Measurements from ENCODE around the gene ATP6V1F. TPM values are rescaled to one million over a fixed set of nuclear protein-coding genes. Genes with fewer than 3 reads are reported as not detected.

Gene ATP6V1F
- total RNA-seq, 2 experiments from 2014 or later = 109 to 159 TPM

- CTCF ChIA-PET = interaction anchor here (1.2 kb wide), 1 partner anchor 32 kb away, joined by 5 read pairs; the partner anchor contains the start of gene ATP6V1F
- Mint-ChIP-seq H3K27me3 (peaks cover 27% of the 10 kb centered on the region), H3K9me3 (ENCODE audit: low read depth) (no peaks in the 10 kb centered on the region), H3K4me1 (peaks cover 13% of the 10 kb centered on the region), H3K4me3 (peak within 1 kb of the TSS; percentile 30), H3K27ac (no peak within 1 kb of the TSS), H3K36me3 (ENCODE audit: low read depth) (no peaks in the 10 kb centered on the region)
- ATAC-seq (peak; percentile 62), DNase-seq (peak; percentile 61)
- intact Hi-C loops (cut with DNase I, micrococcal nuclease) = loop anchor here in 1 of 2 experiments (2.0 kb wide), 1 partner anchor 40 kb away; the partner anchor contains the start of gene CCDC136
- POLR2A ChIA-PET = interaction anchor here (0.6 kb wide), 1 partner anchor 32 kb away, joined by 3 read pairs; the partner anchor contains the start of gene ATP6V1F
Measured at GRCh38 chr7:128830231-128831177, 32.2 kb upstream of the ATP6V1F start, which contains the start of gene FLNC. Gene FLNC (plus strand): TSS chr7:128830406. CDS start chr7:128830638, 232 bp downstream.

GRCh38 chr7:128831178-128831993 is 31.3 kb upstream of the ATP6V1F start:
- peaks cover 27% of the 10 kb centered on the region for H3K27me3 Mint-ChIP-seq
- no peaks in the 10 kb centered on the region for H3K36me3 Mint-ChIP-seq (ENCODE audit: low read depth)
- intact Hi-C loops (cut with DNase I, micrococcal nuclease) = loop anchor here in 1 of 2 experiments (2.0 kb wide), 1 partner anchor 41 kb away; the partner anchor contains the start of gene CCDC136
- H3K27ac Mint-ChIP-seq = no peak overlapping the region
- ChIA-PET CTCF (interaction anchor here (0.6 to 1.2 kb wide), 2 partner anchors 13 to 31 kb away, joined by 3 to 5 read pairs; partner anchors contain the start of gene ATP6V1F), POLR2A (interaction anchor here (0.7 kb wide), 1 partner anchor 128 kb away, joined by 3 read pairs; no protein-coding TSS in a partner anchor)
- ATAC-seq (peak; percentile 20), DNase-seq (peak; percentile 22)
- H3K4me3 Mint-ChIP-seq = no peak overlapping the region
- peaks cover 13% of the 10 kb centered on the region for H3K4me1 Mint-ChIP-seq
- no peaks in the 10 kb centered on the region for H3K9me3 Mint-ChIP-seq (ENCODE audit: low read depth)

- CTCF ChIA-PET = interaction anchor here (0.5 to 2.0 kb wide), 4 partner anchors 10 to 928 kb away, joined by 3 to 10 read pairs (median 4); no protein-coding TSS in a partner anchor
- no peak for ATAC-seq
- intact Hi-C loops (cut with DNase I, micrococcal nuclease) = loop anchor here in 1 of 2 experiments (2.0 kb wide), 1 partner anchor 41 kb away; the partner anchor contains the start of gene CCDC136
- DNase-seq = no peak
- Mint-ChIP-seq H3K27me3 (peaks cover 25% of the 10 kb centered on the region), H3K36me3 (ENCODE audit: low read depth) (no peaks in the 10 kb centered on the region), H3K4me3 (no peak overlapping the region), H3K9me3 (ENCODE audit: low read depth) (no peaks in the 10 kb centered on the region), H3K4me1 (peaks cover 13% of the 10 kb centered on the region), H3K27ac (no peak overlapping the region)
- POLR2A ChIA-PET = interaction anchor here (1.0 kb wide), 1 partner anchor 30 kb away, joined by 3 read pairs; the partner anchor contains the start of gene ATP6V1F
Measured at GRCh38 chr7:128831994-128832879, 30.4 kb upstream of the ATP6V1F start.

- CTCF ChIA-PET = interaction anchor here (0.5 to 2.0 kb wide), 5 partner anchors 10 to 928 kb away, joined by 3 to 10 read pairs (median 3); no protein-coding TSS in a partner anchor
- POLR2A ChIA-PET = interaction anchor here (0.7 to 1.0 kb wide), 2 partner anchors 14 to 30 kb away, joined by 3 read pairs; partner anchors contain the start of gene ATP6V1F
- no peaks in the 10 kb centered on the region for H3K9me3 Mint-ChIP-seq (ENCODE audit: low read depth)
- no peak for DNase-seq
- H3K4me1 Mint-ChIP-seq = peaks cover 13% of the 10 kb centered on the region
- H3K4me3 Mint-ChIP-seq = no peak overlapping the region
- no peak overlapping the region for H3K27ac Mint-ChIP-seq
- H3K27me3 Mint-ChIP-seq = peaks cover 25% of the 10 kb centered on the region
- H3K36me3 Mint-ChIP-seq (ENCODE audit: low read depth) = no peaks in the 10 kb centered on the region
- intact Hi-C loops (cut with DNase I, micrococcal nuclease) = no loop called here
- ATAC-seq = no peak
Measured at GRCh38 chr7:128832880-128833147, 29.8 kb upstream of the ATP6V1F start.

- no peak overlapping the region for H3K4me3 Mint-ChIP-seq
- H3K9me3 Mint-ChIP-seq (ENCODE audit: low read depth) = no peaks in the 10 kb centered on the region
- ChIA-PET POLR2A (interaction anchor here (0.7 to 1.0 kb wide), 2 partner anchors 15 to 29 kb away, joined by 3 read pairs; partner anchors contain the start of gene ATP6V1F), CTCF (interaction anchor here (0.5 to 2.0 kb wide), 6 partner anchors 9 to 927 kb away, joined by 3 to 10 read pairs (median 3); no protein-coding TSS in a partner anchor)
- H3K4me1 Mint-ChIP-seq = peaks cover 13% of the 10 kb centered on the region
- no peak for DNase-seq
- no peak for ATAC-seq
- no peak overlapping the region for H3K27ac Mint-ChIP-seq
- peaks cover 20% of the 10 kb centered on the region for H3K27me3 Mint-ChIP-seq
- no peaks in the 10 kb centered on the region for H3K36me3 Mint-ChIP-seq (ENCODE audit: low read depth)
- intact Hi-C loops (cut with DNase I, micrococcal nuclease) = no loop called here
Measured at GRCh38 chr7:128833148-128833945, 29.3 kb upstream of the ATP6V1F start.

GRCh38 chr7:128833946-128834325 is 28.7 kb upstream of the ATP6V1F start:
- ATAC-seq = no peak
- peaks cover 13% of the 10 kb centered on the region for H3K4me1 Mint-ChIP-seq
- no peaks in the 10 kb centered on the region for H3K36me3 Mint-ChIP-seq (ENCODE audit: low read depth)
- no peak overlapping the region for H3K27ac Mint-ChIP-seq
- peaks cover 17% of the 10 kb centered on the region for H3K27me3 Mint-ChIP-seq
- intact Hi-C loops (cut with DNase I, micrococcal nuclease) = no loop called here
- no peaks in the 10 kb centered on the region for H3K9me3 Mint-ChIP-seq (ENCODE audit: low read depth)
- POLR2A ChIA-PET = no interaction called here
- CTCF ChIA-PET = interaction anchor here (1.0 to 2.0 kb wide), 2 partner anchors 8 to 32 kb away, joined by 3 to 10 read pairs; no protein-coding TSS in a partner anchor
- no peak overlapping the region for H3K4me3 Mint-ChIP-seq
- no peak for DNase-seq

- no peak for DNase-seq
- POLR2A ChIA-PET = no interaction called here
- Mint-ChIP-seq H3K9me3 (ENCODE audit: low read depth) (no peaks in the 10 kb centered on the region), H3K27me3 (peaks cover 10% of the 10 kb centered on the region), H3K4me1 (peaks cover 10% of the 10 kb centered on the region), H3K4me3 (no peak overlapping the region), H3K36me3 (ENCODE audit: low read depth) (no peaks in the 10 kb centered on the region), H3K27ac (no peak overlapping the region)
- CTCF ChIA-PET = interaction anchor here (0.8 to 2.5 kb wide), 7 partner anchors 9 to 48 kb away, joined by 3 to 9 read pairs (median 3); partner anchors contain the start of gene ATP6V1F
- no peak for ATAC-seq
- intact Hi-C loops (cut with DNase I, micrococcal nuclease) = no loop called here
Measured at GRCh38 chr7:128835231-128835751, 27.4 kb upstream of the ATP6V1F start.

- intact Hi-C loops (cut with DNase I, micrococcal nuclease) = no loop called here
- peaks cover 4% of the 10 kb centered on the region for H3K27me3 Mint-ChIP-seq
- no peak for ATAC-seq
Measured at GRCh38 chr7:128835790-128836641, 26.6 kb upstream of the ATP6V1F start.

More at GRCh38 chr7:128835790-128836641, 26.6 kb upstream of the ATP6V1F start:
- Mint-ChIP-seq H3K36me3 (ENCODE audit: low read depth) (no peaks in the 10 kb centered on the region), H3K27ac (no peak overlapping the region), H3K4me1 (peaks cover 5% of the 10 kb centered on the region), H3K9me3 (ENCODE audit: low read depth) (no peaks in the 10 kb centered on the region), H3K4me3 (no peak overlapping the region)
- CTCF ChIA-PET = interaction anchor here (0.8 to 2.5 kb wide), 7 partner anchors 9 to 48 kb away, joined by 3 to 9 read pairs (median 3); partner anchors contain the start of gene ATP6V1F
- no peak for DNase-seq
- POLR2A ChIA-PET = no interaction called here

Data from activated CD4-positive, alpha-beta T cell treated with anti-CD3 and anti-CD28 coated beads for 36 hours (primary cell).